Mesendoderm (in vitro differentiated cells): Measurements from ENCODE around the gene CAPN15.

Source experiments
- DNase-seq: peaks from one replicate; pipeline ENCODE4 v3.0.0; 2013
- H2AK5ac ChIP-seq: 2 replicates; pipeline ENCODE4 v1.6.1; 2013; ENCODE audit warnings: low read length, inconsistent platforms
- H2BK120ac ChIP-seq: 2 replicates; pipeline ENCODE4 v1.6.1; 2013; ENCODE audit warnings: low read depth, mild to moderate bottlenecking, low read length, moderate library complexity, mixed read lengths
- H2BK15ac ChIP-seq: replicated peaks from 2 replicates; pipeline ENCODE4 v1.6.1; 2013; ENCODE audit warnings: low read depth, mild to moderate bottlenecking, moderate library complexity
- H2BK5ac ChIP-seq: 2 replicates; pipeline ENCODE4 v1.6.1; 2013; ENCODE audit warnings: low read length, inconsistent platforms
- H3K18ac ChIP-seq: 2 replicates; pipeline ENCODE4 v1.6.1; 2013; ENCODE audit warnings: mild to moderate bottlenecking, low read length, mixed read lengths
- H3K23ac ChIP-seq: one replicate; pipeline ENCODE4 v1.6.1; 2013; ENCODE audit warnings: low read length
- H3K27ac ChIP-seq: 2 replicates; pipeline ENCODE4 v1.5.1; 2013; ENCODE audit warnings: low read depth, mild to moderate bottlenecking, inconsistent platforms, low read length, moderate library complexity
- H3K27me3 ChIP-seq: 2 replicates; pipeline ENCODE4 v1.6.1; 2013; ENCODE audit warnings: low read length, control low read depth, mild to moderate bottlenecking, inconsistent platforms; ENCODE audit not compliant: insufficient read depth, poor library complexity
- H3K36me3 ChIP-seq: 2 replicates; pipeline ENCODE4 v1.6.1; 2013; ENCODE audit warnings: low read length, inconsistent platforms; ENCODE audit not compliant: control insufficient read depth, insufficient read depth
- H3K4ac ChIP-seq: one replicate; pipeline ENCODE4 v1.6.1; 2013; ENCODE audit warnings: low read depth, mild to moderate bottlenecking, low read length, moderate library complexity
- H3K4me1 ChIP-seq: 2 replicates; pipeline ENCODE4 v1.6.1; 2013; ENCODE audit warnings: low read depth, low read length, inconsistent platforms; ENCODE audit not compliant: control insufficient read depth
- H3K4me2 ChIP-seq: 2 replicates; pipeline ENCODE4 v1.6.1; 2013; ENCODE audit warnings: low read length
- H3K4me3 ChIP-seq: 2 replicates; pipeline ENCODE4 v1.5.1; 2013; ENCODE audit warnings: mild to moderate bottlenecking, low read length
- H3K56ac ChIP-seq: one replicate; pipeline ENCODE4 v1.6.1; 2013; ENCODE audit warnings: low read length
- H3K79me1 ChIP-seq: 2 replicates; pipeline ENCODE4 v1.6.1; 2013; ENCODE audit warnings: low read length, inconsistent platforms
- H3K79me2 ChIP-seq: 2 replicates; pipeline ENCODE4 v1.6.1; 2013; ENCODE audit warnings: mild to moderate bottlenecking, low read length; ENCODE audit not compliant: control insufficient read depth, insufficient read depth
- H3K9ac ChIP-seq: 2 replicates; pipeline ENCODE4 v1.6.1; 2013; ENCODE audit warnings: low read length, inconsistent platforms
- H4K5ac ChIP-seq: one replicate; pipeline ENCODE4 v1.6.1; 2013; ENCODE audit warnings: low read length
- H4K8ac ChIP-seq: one replicate; pipeline ENCODE4 v1.6.1; 2013; ENCODE audit warnings: low read depth, mild to moderate bottlenecking, control low read depth, low read length, moderate library complexity
- WGBS: extraction: QIAGEN DNeasy Blood & Tissue Kit; methylation state at CpG from one replicate; pipeline ENCODE4 v1.1.7; 2013; ENCODE audit warnings: low lambda C conversion rate, missing lambda C conversion rate; ENCODE audit not compliant: insufficient coverage; ENCODE audit errors: extremely low coverage; 5-methylcytosine and 5-hydroxymethylcytosine counted together

Gene CAPN15

GRCh38 chr16:564690-565418 lies 37.3 kb downstream of the CAPN15 start:
- H3K4me1 ChIP-seq, result peaks cover 4% of the 10 kb centered on the region
- no peak overlapping the region for H2BK5ac ChIP-seq
- no peak overlapping the region for H3K18ac ChIP-seq
- H2BK15ac ChIP-seq, result no peak overlapping the region
- no peaks in the 10 kb centered on the region for H3K79me1 ChIP-seq
- no peak overlapping the region for H2BK120ac ChIP-seq
- no peak overlapping the region for H3K56ac ChIP-seq
- no peak overlapping the region for H2AK5ac ChIP-seq
- no peak overlapping the region for H3K9ac ChIP-seq
- no peak overlapping the region for H3K23ac ChIP-seq
- no peak overlapping the region for H3K4ac ChIP-seq
- no peak overlapping the region for H4K8ac ChIP-seq
- H3K27ac ChIP-seq, result no peak overlapping the region
- no peak overlapping the region for H3K4me2 ChIP-seq
- H3K36me3 ChIP-seq, result no peaks in the 10 kb centered on the region
- no peaks in the 10 kb centered on the region for H3K79me2 ChIP-seq
- H3K4me3 ChIP-seq, result no peak overlapping the region
- no peak for DNase-seq
- no peak overlapping the region for H4K5ac ChIP-seq
- peaks cover 5% of the 10 kb centered on the region for H3K27me3 ChIP-seq
- no CpG with 5 or more reads among the region's 42 CpGs for WGBS

- no peak overlapping the region for H3K4me2 ChIP-seq
- no peak overlapping the region for H3K23ac ChIP-seq
- H2BK120ac ChIP-seq, result no peak overlapping the region
- H3K4ac ChIP-seq, result no peak overlapping the region
- H2BK15ac ChIP-seq, result no peak overlapping the region
- peak overlapping the region; percentile 25 for H3K56ac ChIP-seq
- peaks cover under 1% of the 10 kb centered on the region for H3K79me1 ChIP-seq
- peaks cover 4% of the 10 kb centered on the region for H3K27me3 ChIP-seq
- H3K79me2 ChIP-seq, result peaks cover 3% of the 10 kb centered on the region
- no peak overlapping the region for H3K18ac ChIP-seq
- WGBS, result no CpG with 5 or more reads among the region's 35 CpGs
- no peak overlapping the region for H3K9ac ChIP-seq
- no peak overlapping the region for H4K5ac ChIP-seq
- H4K8ac ChIP-seq, result no peak overlapping the region
- peaks cover 4% of the 10 kb centered on the region for H3K4me1 ChIP-seq
- H3K4me3 ChIP-seq, result no peak overlapping the region
- no peak overlapping the region for H3K27ac ChIP-seq
- no peak overlapping the region for H2BK5ac ChIP-seq
- no peak for DNase-seq
- no peak overlapping the region for H2AK5ac ChIP-seq
- no peaks in the 10 kb centered on the region for H3K36me3 ChIP-seq
Observed at GRCh38 chr16:565419-566330, 38.2 kb downstream of the CAPN15 start.

DNA sequence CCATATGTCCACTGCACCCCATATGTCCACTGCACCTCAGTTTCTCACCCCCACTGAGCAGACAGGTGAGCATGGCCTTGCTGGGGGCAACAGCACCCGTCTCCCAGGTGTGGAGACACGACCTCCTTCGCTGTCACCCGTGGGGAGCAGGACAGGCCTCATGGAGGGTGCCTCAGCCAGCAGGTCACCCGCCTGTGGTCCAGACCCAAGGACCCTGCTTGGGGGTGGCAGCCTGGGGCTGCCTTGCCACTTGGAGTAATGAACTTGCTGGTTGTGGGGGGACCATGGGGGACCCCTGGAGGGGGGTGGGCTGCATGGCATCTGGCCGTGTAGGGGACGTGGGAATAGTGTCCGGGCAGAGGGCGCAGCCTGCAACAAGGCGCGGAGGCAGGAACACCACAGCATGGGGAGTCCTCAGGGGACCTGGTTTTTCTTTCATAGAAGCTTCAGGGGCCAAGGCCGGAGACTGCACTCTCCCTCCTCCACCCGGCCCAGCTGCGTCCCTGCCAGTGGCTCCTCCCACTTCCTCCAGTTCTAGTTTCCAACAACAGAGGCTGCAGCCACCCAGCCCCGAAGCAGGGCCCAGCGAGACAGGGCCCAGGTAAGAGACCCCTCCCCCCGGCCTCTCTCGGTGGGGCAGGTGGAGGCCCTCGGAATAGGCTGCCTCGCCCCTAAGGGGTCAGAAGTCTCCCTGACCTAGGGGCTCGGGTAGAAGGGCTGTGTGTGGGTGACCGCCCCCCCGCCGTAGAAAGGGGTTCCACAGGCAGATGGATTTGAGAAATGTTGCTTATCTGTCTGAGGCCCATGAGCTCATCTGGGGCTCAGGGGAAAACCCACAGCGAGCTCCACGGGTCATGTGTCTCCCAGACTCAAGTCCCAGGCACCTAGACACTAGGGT lies 39.2 kb downstream of the CAPN15 start, which contains the start of gene NHLRC4:
Gene NHLRC4 (plus strand): TSS at position 531 of the 898 bp plus-strand sequence. CDS start 1,043 bp downstream, outside the sequence.
- no peak within 1 kb of the TSS for H3K4me3 ChIP-seq
- H3K27ac ChIP-seq, result no peak within 1 kb of the TSS

GRCh38 chr16:567373-568256 lies 40.1 kb downstream of the CAPN15 start:
- Histone ChIP-seq H3K79me1 (peaks cover 4% of the 10 kb centered on the region), H3K4me1 (peaks cover 4% of the 10 kb centered on the region), H3K27me3 (no peaks in the 10 kb centered on the region), H3K18ac (no peak overlapping the region), H4K8ac (no peak overlapping the region), H3K56ac (no peak overlapping the region), H3K23ac (no peak overlapping the region), H2BK5ac (no peak overlapping the region), H3K27ac (no peak overlapping the region), H3K79me2 (peaks cover 6% of the 10 kb centered on the region), H2BK120ac (no peak overlapping the region), H3K4ac (no peak overlapping the region), H3K36me3 (no peaks in the 10 kb centered on the region), H3K4me2 (no peak overlapping the region), H4K5ac (no peak overlapping the region), H2AK5ac (no peak overlapping the region), H2BK15ac (no peak overlapping the region), H3K9ac (no peak overlapping the region), H3K4me3 (no peak overlapping the region)
- DNase-seq, result no peak
- no CpG with 5 or more reads among the region's 35 CpGs for WGBS

More for the DNA sequence above, 39.2 kb downstream of the CAPN15 start, which contains the start of gene NHLRC4:
- H3K4me1 ChIP-seq, result peaks cover 4% of the 10 kb centered on the region
- H4K8ac ChIP-seq, result no peak within 1 kb of the TSS
- H2AK5ac ChIP-seq, result no peak within 1 kb of the TSS
- no peak within 1 kb of the TSS for H2BK5ac ChIP-seq
- H3K4me2 ChIP-seq, result no peak within 1 kb of the TSS
- no peak within 1 kb of the TSS for H3K23ac ChIP-seq
- no peaks in the 10 kb centered on the region for H3K36me3 ChIP-seq
- peaks cover 1% of the 10 kb centered on the region for H3K79me1 ChIP-seq
- H3K9ac ChIP-seq, result peak within 1 kb of the TSS; percentile 1
- H2BK120ac ChIP-seq, result no peak within 1 kb of the TSS
- peaks cover 6% of the 10 kb centered on the region for H3K79me2 ChIP-seq
- peak within 1 kb of the TSS; percentile 56 for H3K56ac ChIP-seq
- H4K5ac ChIP-seq, result no peak within 1 kb of the TSS
- H3K4ac ChIP-seq, result peak within 1 kb of the TSS; percentile 29
- no peak within 1 kb of the TSS for H2BK15ac ChIP-seq
- DNase-seq, result peak; percentile 76
- no peak within 1 kb of the TSS for H3K18ac ChIP-seq
- no CpG with 5 or more reads among the region's 26 CpGs for WGBS
- H3K27me3 ChIP-seq, result no peaks in the 10 kb centered on the region
